Natural killer cell (primary cell): Measurements from ENCODE around the gene SPATA31C1. TPM values are rescaled to one million over a fixed set of nuclear protein-coding genes. Genes with fewer than 3 reads are reported as not detected.
"Not testable (repeated sequence)": the region's sequence is repeated elsewhere in the genome, so short reads cannot be mapped to it uniquely, and the experiment has no call there.

ENCODE experiments used
- ATAC-seq, 3 donors: fragments of 150-1000 bp in 2 of 3; fragments of 200-7000 bp in 1 of 3; cut with Tn5 transposase; 1 replicate in 1 of 3; 2 replicates in 2 of 3; pipeline ENCODE4 v1.10.0; 2021; ENCODE audit warnings: mild to moderate bottlenecking in 2 of 3, moderate library complexity in 2 of 3
- DNase-seq, 2 donors: peaks; one replicate each; pipeline versions ENCODE4 v3.0.0 to v3.0.0-alpha.2; 2013 to 2021; ENCODE audit warnings: mixed read lengths in 1 of 2
- H3K27ac ChIP-seq: one replicate; pipeline ENCODE4 v1.5.1; 2013; ENCODE audit warnings: mild to moderate bottlenecking, low read length
- H3K27me3 ChIP-seq: one replicate; pipeline ENCODE4 v1.6.1; 2013; ENCODE audit warnings: low read length; ENCODE audit not compliant: control insufficient read depth, insufficient read depth
- H3K36me3 ChIP-seq: one replicate; pipeline ENCODE4 v1.6.1; 2013; ENCODE audit warnings: low read length; ENCODE audit not compliant: control insufficient read depth, insufficient read depth
- H3K4me1 ChIP-seq: one replicate; pipeline ENCODE4 v1.6.1; 2013; ENCODE audit warnings: low read length; ENCODE audit not compliant: control insufficient read depth, insufficient read depth
- H3K4me3 ChIP-seq: one replicate; pipeline ENCODE4 v1.5.1; 2013; ENCODE audit warnings: low read length
- H3K9me3 ChIP-seq: one replicate; pipeline ENCODE4 v1.6.1; 2013; ENCODE audit warnings: low read length; ENCODE audit not compliant: control insufficient read depth, insufficient read depth
- H3K27ac Mint-ChIP-seq, 2 donors: one replicate each; pipeline ENCODE4 v1.8.0; 2022; ENCODE audit warnings: mild to moderate bottlenecking in 2 of 2, mixed read lengths in 2 of 2, moderate library complexity in 1 of 2
- H3K27me3 Mint-ChIP-seq, 2 donors: one replicate each; pipeline ENCODE4 v1.8.0; 2022; ENCODE audit warnings: low read depth in 2 of 2, mixed read lengths in 2 of 2
- H3K36me3 Mint-ChIP-seq: one replicate; pipeline ENCODE4 v1.8.0; 2022; ENCODE audit warnings: mixed read lengths
- H3K4me1 Mint-ChIP-seq, 2 donors: one replicate each; pipeline ENCODE4 v1.8.0; 2022; ENCODE audit warnings: mixed read lengths in 2 of 2
- H3K4me3 Mint-ChIP-seq: one replicate; pipeline ENCODE4 v1.8.0; 2022; ENCODE audit warnings: mild to moderate bottlenecking, moderate library complexity, mixed read lengths
- H3K9me3 Mint-ChIP-seq, 2 donors: one replicate each; pipeline ENCODE4 v1.8.0; 2022; ENCODE audit warnings: mixed read lengths in 2 of 2
- WGBS: methylation state at CpG from one replicate; pipeline ENCODE4 v1.1.7; 2013; ENCODE audit warnings: missing lambda C conversion rate; ENCODE audit not compliant: insufficient coverage; 5-methylcytosine and 5-hydroxymethylcytosine counted together
- intact Hi-C: fragments of 100-400 bp; cut with micrococcal nuclease; formaldehyde crosslinking; loops from one replicate; pipeline ENCODE4 v1.14.2; 2022
- total RNA-seq, 4 donors: library from RNA; stranded (reverse); fragments of 120-200 nt in 1 of 4; gene quantifications; one replicate each; pipeline versions ENCODE4 v1.2.3 to v1.2.4, GENCODE V29; 2013 to 2022
- TF ChIP-seq, protein P1 (sequence below): fragments of 200-600 bp; IDR thresholded peaks from one replicate; pipeline ENCODE4 v1.8.0; 2022; ENCODE audit warnings: antibody characterized with exemption

The SPATA31C1 gene
- total RNA-seq, 3 donors from 2014 or later (not counting 1 experiment from before 2014, with no cell fraction given) = not detected

DNA sequence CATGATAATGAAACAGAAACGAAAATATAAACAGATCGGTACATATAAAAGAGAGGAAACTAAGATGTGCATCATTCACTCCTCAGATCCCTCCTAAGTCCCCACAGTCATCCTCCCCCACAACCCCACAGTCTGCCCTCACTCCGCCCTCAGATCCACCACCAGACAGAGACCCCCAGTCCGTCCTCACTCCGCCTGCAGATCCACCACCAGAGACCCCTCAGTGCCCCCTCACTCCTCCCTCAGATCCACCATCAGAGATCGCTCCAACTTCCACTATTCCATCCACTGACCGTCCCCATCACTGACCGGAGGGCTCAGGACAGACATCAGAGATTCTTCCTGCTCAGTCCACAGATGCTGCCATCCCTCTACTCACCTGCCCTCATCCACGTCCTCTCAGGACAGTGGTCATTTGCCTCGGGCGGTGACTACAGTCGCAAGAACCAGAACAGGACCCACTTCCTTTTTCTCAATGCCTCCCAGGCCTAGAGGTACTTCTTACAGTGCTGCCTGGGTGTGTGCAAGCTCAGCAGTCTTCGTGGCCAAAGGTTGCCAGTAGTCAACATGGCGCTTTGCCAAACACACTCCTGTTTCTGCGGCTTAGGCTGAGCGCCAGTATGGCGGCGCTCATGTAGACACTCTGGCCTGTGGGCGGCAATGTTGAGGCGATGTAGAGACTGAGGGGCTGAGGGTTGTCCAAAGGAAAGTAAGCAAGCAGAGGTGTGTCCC is 8.3 kb upstream of the SPATA31C1 start:
- peak in 1 of 3 donors; percentile 27 for ATAC-seq
- no peaks in the 10 kb centered on the region for H3K4me1 ChIP-seq
- TF ChIP-seq, protein P1, sequence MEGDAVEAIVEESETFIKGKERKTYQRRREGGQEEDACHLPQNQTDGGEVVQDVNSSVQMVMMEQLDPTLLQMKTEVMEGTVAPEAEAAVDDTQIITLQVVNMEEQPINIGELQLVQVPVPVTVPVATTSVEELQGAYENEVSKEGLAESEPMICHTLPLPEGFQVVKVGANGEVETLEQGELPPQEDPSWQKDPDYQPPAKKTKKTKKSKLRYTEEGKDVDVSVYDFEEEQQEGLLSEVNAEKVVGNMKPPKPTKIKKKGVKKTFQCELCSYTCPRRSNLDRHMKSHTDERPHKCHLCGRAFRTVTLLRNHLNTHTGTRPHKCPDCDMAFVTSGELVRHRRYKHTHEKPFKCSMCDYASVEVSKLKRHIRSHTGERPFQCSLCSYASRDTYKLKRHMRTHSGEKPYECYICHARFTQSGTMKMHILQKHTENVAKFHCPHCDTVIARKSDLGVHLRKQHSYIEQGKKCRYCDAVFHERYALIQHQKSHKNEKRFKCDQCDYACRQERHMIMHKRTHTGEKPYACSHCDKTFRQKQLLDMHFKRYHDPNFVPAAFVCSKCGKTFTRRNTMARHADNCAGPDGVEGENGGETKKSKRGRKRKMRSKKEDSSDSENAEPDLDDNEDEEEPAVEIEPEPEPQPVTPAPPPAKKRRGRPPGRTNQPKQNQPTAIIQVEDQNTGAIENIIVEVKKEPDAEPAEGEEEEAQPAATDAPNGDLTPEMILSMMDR = no peak
- no peaks in the 10 kb centered on the region for H3K9me3 ChIP-seq
- intact Hi-C loops = no loop called here
- no peak overlapping the region for H3K27ac Mint-ChIP-seq
- no peaks in the 10 kb centered on the region for H3K27me3 ChIP-seq
- no peak for DNase-seq
- H3K27me3 Mint-ChIP-seq = peaks cover 9 to 10% of the 10 kb centered on the region in 2 donors
- no peaks in the 10 kb centered on the region for H3K36me3 ChIP-seq
- peaks cover 0 to 2% of the 10 kb centered on the region in 2 donors for H3K9me3 Mint-ChIP-seq
- no peak overlapping the region for H3K4me3 ChIP-seq
- 91% methylated on average over 19 of the region's 20 CpGs for WGBS
- no peaks in the 10 kb centered on the region for H3K4me1 Mint-ChIP-seq
- no peak overlapping the region for H3K4me3 Mint-ChIP-seq
- no peak overlapping the region for H3K27ac ChIP-seq
- H3K36me3 Mint-ChIP-seq = no peaks in the 10 kb centered on the region

- WGBS = no CpG with 5 or more reads among the region's 3 CpGs
- intact Hi-C loops = no loop called here
These were observed 6.9 kb upstream of the SPATA31C1 start for GRCh38 chr9:87910821-87911220.

GRCh38 chr9:87919013-87919412 is 1.3 kb downstream of the SPATA31C1 start:
- H3K36me3 ChIP-seq, ATAC-seq, H3K9me3 ChIP-seq, H3K27me3 Mint-ChIP-seq, DNase-seq, H3K27me3 ChIP-seq, H3K4me3 ChIP-seq, H3K27ac Mint-ChIP-seq, H3K4me1 ChIP-seq, H3K9me3 Mint-ChIP-seq, H3K4me1 Mint-ChIP-seq, H3K27ac ChIP-seq, H3K36me3 Mint-ChIP-seq, H3K4me3 Mint-ChIP-seq, intact Hi-C loops: not testable (repeated sequence)
- WGBS = 27% methylated on average over 11 of the region's 13 CpGs

More at GRCh38 chr9:87910821-87911220, 6.9 kb upstream of the SPATA31C1 start:
- Mint-ChIP-seq H3K27me3 (peaks cover 9 to 10% of the 10 kb centered on the region in 2 donors), H3K4me3 (no peak overlapping the region), H3K36me3 (no peaks in the 10 kb centered on the region), H3K9me3 (peaks cover 0 to 2% of the 10 kb centered on the region in 2 donors), H3K27ac (no peak overlapping the region), H3K4me1 (no peaks in the 10 kb centered on the region)
- TF ChIP-seq, protein P1 = no peak
- no peak overlapping the region for H3K4me3 ChIP-seq
- DNase-seq = no peak
- H3K9me3 ChIP-seq = no peaks in the 10 kb centered on the region
- no peaks in the 10 kb centered on the region for H3K27me3 ChIP-seq
- no peaks in the 10 kb centered on the region for H3K36me3 ChIP-seq
- no peak overlapping the region for H3K27ac ChIP-seq
- no peaks in the 10 kb centered on the region for H3K4me1 ChIP-seq
- no peak for ATAC-seq

GRCh38 chr9:87921561-87921960 is 3.8 kb downstream of the SPATA31C1 start:
- ATAC-seq, H3K27me3 ChIP-seq, H3K4me1 ChIP-seq, DNase-seq, H3K36me3 ChIP-seq, H3K36me3 Mint-ChIP-seq, H3K4me3 Mint-ChIP-seq, H3K9me3 Mint-ChIP-seq, H3K27ac Mint-ChIP-seq, intact Hi-C loops, H3K4me1 Mint-ChIP-seq, H3K9me3 ChIP-seq, H3K27me3 Mint-ChIP-seq, H3K27ac ChIP-seq, H3K4me3 ChIP-seq: not testable (repeated sequence)
- WGBS = 83% methylated on average over 8 of the region's 8 CpGs

GRCh38 chr9:87923012-87923411 is 5.2 kb downstream of the SPATA31C1 start:
- H3K9me3 ChIP-seq, H3K27ac ChIP-seq, H3K36me3 Mint-ChIP-seq, H3K27ac Mint-ChIP-seq, H3K27me3 ChIP-seq, H3K4me1 ChIP-seq, H3K4me3 ChIP-seq, H3K9me3 Mint-ChIP-seq, H3K4me1 Mint-ChIP-seq, H3K36me3 ChIP-seq, H3K4me3 Mint-ChIP-seq, H3K27me3 Mint-ChIP-seq, intact Hi-C loops: not testable (repeated sequence)
- DNase-seq = peak in 1 of 2 donors; percentile 2
- under 1% methylated on average over 8 of the region's 10 CpGs for WGBS
- peak in 1 of 3 donors; percentile 48 for ATAC-seq

- H3K36me3 Mint-ChIP-seq, H3K27ac ChIP-seq, H3K4me3 Mint-ChIP-seq, H3K36me3 ChIP-seq, ATAC-seq, H3K27ac Mint-ChIP-seq, H3K4me1 Mint-ChIP-seq, H3K9me3 Mint-ChIP-seq, H3K9me3 ChIP-seq, H3K4me1 ChIP-seq, intact Hi-C loops, H3K27me3 Mint-ChIP-seq, H3K27me3 ChIP-seq, DNase-seq, H3K4me3 ChIP-seq: not testable (repeated sequence)
- WGBS = 94% methylated on average over 9 of the region's 10 CpGs
These were observed 7.1 kb downstream of the SPATA31C1 start for GRCh38 chr9:87924851-87925250.

DNA sequence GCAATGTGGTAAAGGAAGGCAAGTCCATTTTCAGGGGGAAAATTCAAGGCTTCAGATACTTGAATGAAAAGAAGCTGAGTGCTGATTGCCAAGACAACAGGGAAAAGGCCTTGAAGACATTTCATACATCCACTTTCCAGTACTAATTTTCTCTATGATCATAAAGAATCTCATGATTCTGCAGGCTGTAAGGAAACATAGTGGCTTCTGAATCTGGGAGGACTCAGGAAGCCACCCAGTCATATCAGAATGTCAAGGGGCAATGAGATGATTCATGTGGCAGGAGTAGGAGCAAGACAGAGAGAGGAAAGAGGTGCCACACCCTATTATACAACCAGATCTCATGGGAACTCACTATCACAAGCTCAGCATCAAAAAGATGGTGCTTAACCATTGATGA is 11.4 kb downstream of the SPATA31C1 start:
- H3K4me1 ChIP-seq, intact Hi-C loops, DNase-seq, H3K27me3 Mint-ChIP-seq, H3K9me3 Mint-ChIP-seq, H3K4me1 Mint-ChIP-seq, H3K36me3 ChIP-seq, H3K4me3 ChIP-seq, H3K27ac ChIP-seq, H3K9me3 ChIP-seq, H3K27ac Mint-ChIP-seq, H3K27me3 ChIP-seq, H3K4me3 Mint-ChIP-seq, H3K36me3 Mint-ChIP-seq, ATAC-seq: not testable (repeated sequence)
